ENCODE data around the gene ZNF20. TPM values are rescaled to one million over a fixed set of nuclear protein-coding genes. Genes with fewer than 3 reads are reported as not detected.

The ZNF20 gene
- 1.7 TPM for total RNA-seq

GRCh38 chr19:12139885-12140544, at the start of gene ZNF20:
TSS of gene ZNF20 (minus strand) at chr19:12140350. CDS start at chr19:12140182, 168 bp downstream.
- peak; percentile 99 for ATAC-seq

- ATAC-seq: no peak
These were observed 47.5 kb upstream of the ZNF20 start for GRCh38 chr19:12187625-12188024.

GRCh38 chr19:12180377-12180776, 40.2 kb upstream of the ZNF20 start:
- no peak for ATAC-seq

GRCh38 chr19:12166626-12167025, 26.5 kb upstream of the ZNF20 start:
- no peak for ATAC-seq

- ATAC-seq: no peak
These were observed 23.7 kb upstream of the ZNF20 start for GRCh38 chr19:12163826-12164225.

GRCh38 chr19:12162882-12163806, 23.0 kb upstream of the ZNF20 start, which contains the start of gene ZNF136:
TSS of gene ZNF136 (plus strand) at chr19:12163096. CDS start at chr19:12163204, 108 bp downstream.
- peak; percentile 97 for ATAC-seq

GRCh38 chr19:12162513-12162881, 22.3 kb upstream of the ZNF20 start:
- ATAC-seq: no peak

- no peak for ATAC-seq
These were observed 19.7 kb upstream of the ZNF20 start for GRCh38 chr19:12159773-12160414.

- ATAC-seq: peak; percentile 81
These were observed 16.3 kb upstream of the ZNF20 start, which contains the start of gene ZNF625 for GRCh38 chr19:12156223-12157058. TSS of gene ZNF625 (minus strand) at chr19:12156734. CDS start at chr19:12156558, 176 bp downstream.

- no peak for ATAC-seq
These were observed 15.2 kb upstream of the ZNF20 start for GRCh38 chr19:12155324-12155860.

- no peak for ATAC-seq
These were observed 5.2 kb upstream of the ZNF20 start for GRCh38 chr19:12145348-12145747.

- no peak for ATAC-seq
These were observed 1.2 kb upstream of the ZNF20 start for GRCh38 chr19:12141405-12141736.

GRCh38 chr19:12140545-12141404, 625 bp upstream of the ZNF20 start:
- peak; percentile 92 for ATAC-seq

- no peak for ATAC-seq
These were observed 881 bp downstream of the ZNF20 start for GRCh38 chr19:12139269-12139668.

GRCh38 chr19:12137221-12137940, 2.8 kb downstream of the ZNF20 start:
- no peak for ATAC-seq

GRCh38 chr19:12133069-12133468, 7.1 kb downstream of the ZNF20 start:
- no peak for ATAC-seq

GRCh38 chr19:12126707-12127106, 13.4 kb downstream of the ZNF20 start:
- no peak for ATAC-seq

GRCh38 chr19:12117201-12117970, 22.8 kb downstream of the ZNF20 start:
- ATAC-seq: no peak

GRCh38 chr19:12113121-12113520, 27.0 kb downstream of the ZNF20 start:
- ATAC-seq: no peak
